ENCODE data around the gene MEIOSIN.

Gene MEIOSIN

DNA sequence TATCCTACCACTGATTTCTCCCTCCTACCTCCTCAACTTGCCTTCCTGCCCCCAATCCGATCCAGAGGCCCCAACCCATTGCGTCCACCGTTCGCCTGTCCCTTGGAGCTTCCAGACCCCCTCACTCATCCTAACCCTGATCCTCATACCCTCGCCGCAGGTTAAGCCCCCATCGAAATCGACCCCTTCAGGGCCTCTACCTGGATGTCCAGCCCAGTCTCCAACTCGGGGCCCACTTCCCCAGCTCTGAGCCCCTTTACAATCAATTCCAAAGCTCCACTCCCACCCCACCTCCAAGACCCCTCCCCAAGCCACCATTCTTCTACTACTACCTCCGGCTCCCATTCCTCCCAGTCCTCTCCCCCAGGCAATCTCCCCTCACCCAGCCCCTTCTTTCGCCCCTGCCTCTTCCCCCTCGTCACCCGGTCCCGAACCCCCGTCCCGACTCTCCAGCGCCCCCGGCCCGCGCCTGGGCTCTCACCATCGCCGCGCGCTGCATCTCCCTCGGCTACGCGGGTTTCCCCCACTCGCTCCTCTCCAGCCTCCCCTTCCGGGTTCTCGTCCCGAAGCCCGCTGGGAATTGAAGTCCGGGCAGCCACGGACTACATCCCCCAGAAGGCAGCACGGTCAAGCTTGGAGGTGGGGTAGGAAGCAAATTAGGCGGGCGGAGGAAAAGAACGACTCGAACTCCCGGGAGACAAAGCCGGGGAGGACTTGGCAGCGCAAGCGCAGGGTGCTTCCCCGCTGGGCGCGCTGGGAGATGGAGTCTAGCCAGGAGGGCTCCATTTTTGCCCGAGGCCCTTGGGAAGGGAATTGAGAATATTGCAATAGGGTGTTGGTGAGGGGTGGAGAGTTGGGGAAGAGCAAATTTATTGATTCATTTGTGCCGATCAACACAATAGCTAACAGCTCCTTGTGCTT lies 2.6 kb upstream of the MEIOSIN start, which contains the start of gene FBXO46:
Gene FBXO46, minus strand, starts transcription at position 529 of the 921 bp plus-strand sequence. CDS start 17,401 bp downstream, outside the sequence.
- ChIA-PET POLR2A (interaction anchor here (0.5 to 3.2 kb wide), 23 partner anchors 8 to 1426 kb away, joined by 3 to 64 read pairs (median 3); partner anchors contain the start of genes MYPOP, QPCTL, SIX5 and SNRPD2), CTCF (interaction anchor here (0.6 to 1.9 kb wide), 9 partner anchors 27 to 328 kb away, joined by 3 to 7 read pairs (median 4); partner anchors contain the start of genes QPCTL and SIX5)
- Histone ChIP-seq H3K4me1 (ENCODE audit: control insufficient read depth, insufficient read depth, low read length) (peaks cover 5% of the 10 kb centered on the region; the same call in 1 of the 2 replicates), H3K36me3 (ENCODE audit: control insufficient read depth in 2 of 2, insufficient read depth in 1 of 2, low read length in 2 of 2) (peaks cover 0 to 3% of the 10 kb centered on the region in 2 experiments; a peak in 1 of 3 replicates), H3K9me3 (ENCODE audit: control insufficient read depth, insufficient read depth, low read depth, low read length) (no peaks in the 10 kb centered on the region), H3K27ac (ENCODE audit: extremely low read depth, low read depth, low read length) (peak within 1 kb of the TSS; percentile 44; the same call in 1 of the 2 replicates), H3K4me3 (ENCODE audit: low read depth, low read length) (peak within 1 kb of the TSS; percentile 66)
- TF ChIP-seq ZNF132 (tag by site-specific recombination; IDR thresholded peaks at IDR 0.05; ENCODE audit: borderline replicate concordance), result no peak
- TF ChIP-seq WT1 (tag by site-specific recombination; IDR thresholded peaks at IDR 0.05), result no peak
- TF ChIP-seq ZFP37 (tag by site-specific recombination; IDR thresholded peaks at IDR 0.05), result peak; percentile 35; the same call in 1 of the 2 replicates
- peak; percentile 15; the same call in 1 of the 2 replicates for TF ChIP-seq ZEB2 (tag by site-specific recombination; IDR thresholded peaks at IDR 0.05)
- TF ChIP-seq, protein P1, sequence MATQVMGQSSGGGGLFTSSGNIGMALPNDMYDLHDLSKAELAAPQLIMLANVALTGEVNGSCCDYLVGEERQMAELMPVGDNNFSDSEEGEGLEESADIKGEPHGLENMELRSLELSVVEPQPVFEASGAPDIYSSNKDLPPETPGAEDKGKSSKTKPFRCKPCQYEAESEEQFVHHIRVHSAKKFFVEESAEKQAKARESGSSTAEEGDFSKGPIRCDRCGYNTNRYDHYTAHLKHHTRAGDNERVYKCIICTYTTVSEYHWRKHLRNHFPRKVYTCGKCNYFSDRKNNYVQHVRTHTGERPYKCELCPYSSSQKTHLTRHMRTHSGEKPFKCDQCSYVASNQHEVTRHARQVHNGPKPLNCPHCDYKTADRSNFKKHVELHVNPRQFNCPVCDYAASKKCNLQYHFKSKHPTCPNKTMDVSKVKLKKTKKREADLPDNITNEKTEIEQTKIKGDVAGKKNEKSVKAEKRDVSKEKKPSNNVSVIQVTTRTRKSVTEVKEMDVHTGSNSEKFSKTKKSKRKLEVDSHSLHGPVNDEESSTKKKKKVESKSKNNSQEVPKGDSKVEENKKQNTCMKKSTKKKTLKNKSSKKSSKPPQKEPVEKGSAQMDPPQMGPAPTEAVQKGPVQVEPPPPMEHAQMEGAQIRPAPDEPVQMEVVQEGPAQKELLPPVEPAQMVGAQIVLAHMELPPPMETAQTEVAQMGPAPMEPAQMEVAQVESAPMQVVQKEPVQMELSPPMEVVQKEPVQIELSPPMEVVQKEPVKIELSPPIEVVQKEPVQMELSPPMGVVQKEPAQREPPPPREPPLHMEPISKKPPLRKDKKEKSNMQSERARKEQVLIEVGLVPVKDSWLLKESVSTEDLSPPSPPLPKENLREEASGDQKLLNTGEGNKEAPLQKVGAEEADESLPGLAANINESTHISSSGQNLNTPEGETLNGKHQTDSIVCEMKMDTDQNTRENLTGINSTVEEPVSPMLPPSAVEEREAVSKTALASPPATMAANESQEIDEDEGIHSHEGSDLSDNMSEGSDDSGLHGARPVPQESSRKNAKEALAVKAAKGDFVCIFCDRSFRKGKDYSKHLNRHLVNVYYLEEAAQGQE (tag by site-specific recombination; IDR thresholded peaks at IDR 0.05), result peak; percentile 31; the same call in 1 of the 2 replicates
- 0 out of 2 replicates have a peak, but pooled peaks have one; percentile 15 for TF ChIP-seq GLI4 (tag by site-specific recombination; IDR thresholded peaks at IDR 0.05)
- TF ChIP-seq, protein P2, sequence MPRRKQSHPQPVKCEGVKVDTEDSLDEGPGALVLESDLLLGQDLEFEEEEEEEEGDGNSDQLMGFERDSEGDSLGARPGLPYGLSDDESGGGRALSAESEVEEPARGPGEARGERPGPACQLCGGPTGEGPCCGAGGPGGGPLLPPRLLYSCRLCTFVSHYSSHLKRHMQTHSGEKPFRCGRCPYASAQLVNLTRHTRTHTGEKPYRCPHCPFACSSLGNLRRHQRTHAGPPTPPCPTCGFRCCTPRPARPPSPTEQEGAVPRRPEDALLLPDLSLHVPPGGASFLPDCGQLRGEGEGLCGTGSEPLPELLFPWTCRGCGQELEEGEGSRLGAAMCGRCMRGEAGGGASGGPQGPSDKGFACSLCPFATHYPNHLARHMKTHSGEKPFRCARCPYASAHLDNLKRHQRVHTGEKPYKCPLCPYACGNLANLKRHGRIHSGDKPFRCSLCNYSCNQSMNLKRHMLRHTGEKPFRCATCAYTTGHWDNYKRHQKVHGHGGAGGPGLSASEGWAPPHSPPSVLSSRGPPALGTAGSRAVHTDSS (tag by site-specific recombination; IDR thresholded peaks at IDR 0.05), result no peak
- TF ChIP-seq, protein P3, sequence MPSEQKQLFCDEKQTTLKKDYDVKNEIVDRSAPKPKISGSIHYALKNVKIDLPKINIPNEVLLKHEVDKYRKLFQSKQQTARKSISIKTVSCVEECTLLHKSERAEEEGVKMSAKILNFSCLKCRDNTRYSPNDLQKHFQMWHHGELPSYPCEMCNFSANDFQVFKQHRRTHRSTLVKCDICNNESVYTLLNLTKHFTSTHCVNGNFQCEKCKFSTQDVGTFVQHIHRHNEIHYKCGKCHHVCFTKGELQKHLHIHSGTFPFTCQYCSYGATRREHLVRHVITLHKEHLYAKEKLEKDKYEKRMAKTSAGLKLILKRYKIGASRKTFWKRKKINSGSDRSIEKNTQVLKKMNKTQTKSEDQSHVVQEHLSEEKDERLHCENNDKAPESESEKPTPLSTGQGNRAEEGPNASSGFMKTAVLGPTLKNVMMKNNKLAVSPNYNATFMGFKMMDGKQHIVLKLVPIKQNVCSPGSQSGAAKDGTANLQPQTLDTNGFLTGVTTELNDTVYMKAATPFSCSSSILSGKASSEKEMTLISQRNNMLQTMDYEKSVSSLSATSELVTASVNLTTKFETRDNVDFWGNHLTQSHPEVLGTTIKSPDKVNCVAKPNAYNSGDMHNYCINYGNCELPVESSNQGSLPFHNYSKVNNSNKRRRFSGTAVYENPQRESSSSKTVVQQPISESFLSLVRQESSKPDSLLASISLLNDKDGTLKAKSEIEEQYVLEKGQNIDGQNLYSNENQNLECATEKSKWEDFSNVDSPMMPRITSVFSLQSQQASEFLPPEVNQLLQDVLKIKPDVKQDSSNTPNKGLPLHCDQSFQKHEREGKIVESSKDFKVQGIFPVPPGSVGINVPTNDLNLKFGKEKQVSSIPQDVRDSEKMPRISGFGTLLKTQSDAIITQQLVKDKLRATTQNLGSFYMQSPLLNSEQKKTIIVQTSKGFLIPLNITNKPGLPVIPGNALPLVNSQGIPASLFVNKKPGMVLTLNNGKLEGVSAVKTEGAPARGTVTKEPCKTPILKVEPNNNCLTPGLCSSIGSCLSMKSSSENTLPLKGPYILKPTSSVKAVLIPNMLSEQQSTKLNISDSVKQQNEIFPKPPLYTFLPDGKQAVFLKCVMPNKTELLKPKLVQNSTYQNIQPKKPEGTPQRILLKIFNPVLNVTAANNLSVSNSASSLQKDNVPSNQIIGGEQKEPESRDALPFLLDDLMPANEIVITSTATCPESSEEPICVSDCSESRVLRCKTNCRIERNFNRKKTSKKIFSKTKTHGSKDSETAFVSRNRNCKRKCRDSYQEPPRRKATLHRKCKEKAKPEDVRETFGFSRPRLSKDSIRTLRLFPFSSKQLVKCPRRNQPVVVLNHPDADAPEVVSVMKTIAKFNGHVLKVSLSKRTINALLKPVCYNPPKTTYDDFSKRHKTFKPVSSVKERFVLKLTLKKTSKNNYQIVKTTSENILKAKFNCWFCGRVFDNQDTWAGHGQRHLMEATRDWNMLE (tag by site-specific recombination; conservative IDR thresholded peaks at IDR 0.05; ENCODE audit: low read depth), result 0 out of 2 replicates have a peak, but pooled peaks have one; percentile 10
- TF ChIP-seq ZNF701 (tag by site-specific recombination; IDR thresholded peaks at IDR 0.05), result no peak
- TF ChIP-seq ZNF391 (tag by site-specific recombination; IDR thresholded peaks at IDR 0.05; ENCODE audit: borderline replicate concordance, low read depth), result 0 out of 2 replicates have a peak, but pooled peaks have one; percentile 13
- TF ChIP-seq ZNF629 (tag by site-specific recombination; IDR thresholded peaks at IDR 0.05), result peak; percentile 46
- 0 out of 2 replicates have a peak, but pooled peaks have one; percentile 37 for TF ChIP-seq ZFP69B (tag by site-specific recombination; IDR thresholded peaks at IDR 0.05)
- TF ChIP-seq, protein P4, sequence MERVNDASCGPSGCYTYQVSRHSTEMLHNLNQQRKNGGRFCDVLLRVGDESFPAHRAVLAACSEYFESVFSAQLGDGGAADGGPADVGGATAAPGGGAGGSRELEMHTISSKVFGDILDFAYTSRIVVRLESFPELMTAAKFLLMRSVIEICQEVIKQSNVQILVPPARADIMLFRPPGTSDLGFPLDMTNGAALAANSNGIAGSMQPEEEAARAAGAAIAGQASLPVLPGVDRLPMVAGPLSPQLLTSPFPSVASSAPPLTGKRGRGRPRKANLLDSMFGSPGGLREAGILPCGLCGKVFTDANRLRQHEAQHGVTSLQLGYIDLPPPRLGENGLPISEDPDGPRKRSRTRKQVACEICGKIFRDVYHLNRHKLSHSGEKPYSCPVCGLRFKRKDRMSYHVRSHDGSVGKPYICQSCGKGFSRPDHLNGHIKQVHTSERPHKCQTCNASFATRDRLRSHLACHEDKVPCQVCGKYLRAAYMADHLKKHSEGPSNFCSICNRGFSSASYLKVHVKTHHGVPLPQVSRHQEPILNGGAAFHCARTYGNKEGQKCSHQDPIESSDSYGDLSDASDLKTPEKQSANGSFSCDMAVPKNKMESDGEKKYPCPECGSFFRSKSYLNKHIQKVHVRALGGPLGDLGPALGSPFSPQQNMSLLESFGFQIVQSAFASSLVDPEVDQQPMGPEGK (tag by site-specific recombination; IDR thresholded peaks at IDR 0.05), result peak; percentile 91
- 0 out of 2 replicates have a peak, but pooled peaks have one; percentile 9 for TF ChIP-seq ZNF19 (tag by site-specific recombination; IDR thresholded peaks at IDR 0.05; ENCODE audit: low read depth)
- no peak for TF ChIP-seq ZNF184 (tag by site-specific recombination; IDR thresholded peaks at IDR 0.05)
- TF ChIP-seq ZNF341 (tag by site-specific recombination; IDR thresholded peaks at IDR 0.05; ENCODE audit: low read depth), result peak; percentile 36; the same call in 1 of the 2 replicates
- peak; percentile 62; the same call in 1 of the 2 replicates for TF ChIP-seq YY2 (tag by site-specific recombination; IDR thresholded peaks at IDR 0.05)
- TF ChIP-seq ZNF791 (tag by site-specific recombination; IDR thresholded peaks at IDR 0.05), result 0 out of 2 replicates have a peak, but pooled peaks have one; percentile 20
- TF ChIP-seq, protein P5, sequence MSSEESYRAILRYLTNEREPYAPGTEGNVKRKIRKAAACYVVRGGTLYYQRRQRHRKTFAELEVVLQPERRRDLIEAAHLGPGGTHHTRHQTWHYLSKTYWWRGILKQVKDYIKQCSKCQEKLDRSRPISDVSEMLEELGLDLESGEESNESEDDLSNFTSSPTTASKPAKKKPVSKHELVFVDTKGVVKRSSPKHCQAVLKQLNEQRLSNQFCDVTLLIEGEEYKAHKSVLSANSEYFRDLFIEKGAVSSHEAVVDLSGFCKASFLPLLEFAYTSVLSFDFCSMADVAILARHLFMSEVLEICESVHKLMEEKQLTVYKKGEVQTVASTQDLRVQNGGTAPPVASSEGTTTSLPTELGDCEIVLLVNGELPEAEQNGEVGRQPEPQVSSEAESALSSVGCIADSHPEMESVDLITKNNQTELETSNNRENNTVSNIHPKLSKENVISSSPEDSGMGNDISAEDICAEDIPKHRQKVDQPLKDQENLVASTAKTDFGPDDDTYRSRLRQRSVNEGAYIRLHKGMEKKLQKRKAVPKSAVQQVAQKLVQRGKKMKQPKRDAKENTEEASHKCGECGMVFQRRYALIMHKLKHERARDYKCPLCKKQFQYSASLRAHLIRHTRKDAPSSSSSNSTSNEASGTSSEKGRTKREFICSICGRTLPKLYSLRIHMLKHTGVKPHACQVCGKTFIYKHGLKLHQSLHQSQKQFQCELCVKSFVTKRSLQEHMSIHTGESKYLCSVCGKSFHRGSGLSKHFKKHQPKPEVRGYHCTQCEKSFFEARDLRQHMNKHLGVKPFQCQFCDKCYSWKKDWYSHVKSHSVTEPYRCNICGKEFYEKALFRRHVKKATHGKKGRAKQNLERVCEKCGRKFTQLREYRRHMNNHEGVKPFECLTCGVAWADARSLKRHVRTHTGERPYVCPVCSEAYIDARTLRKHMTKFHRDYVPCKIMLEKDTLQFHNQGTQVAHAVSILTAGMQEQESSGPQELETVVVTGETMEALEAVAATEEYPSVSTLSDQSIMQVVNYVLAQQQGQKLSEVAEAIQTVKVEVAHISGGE (tag by site-specific recombination; conservative IDR thresholded peaks at IDR 0.05; ENCODE audit: low read depth), result peak; percentile 93
